Rectal smooth muscle tissue (tissue), 1 donor: Measurements from ENCODE around the gene CELF6.
"Not testable (repeated sequence)": the region's sequence is repeated elsewhere in the genome, so short reads cannot be mapped to it uniquely, and the experiment has no call there.

Experiments used
- H3K27ac ChIP-seq: one replicate; pipeline ENCODE4 v1.7.0; 2013; ENCODE audit warnings: low read depth, low read length, inconsistent platforms
- H3K27me3 ChIP-seq: one replicate; pipeline ENCODE4 v1.7.0; 2013; ENCODE audit warnings: low read length; ENCODE audit not compliant: control insufficient read depth, insufficient read depth
- H3K36me3 ChIP-seq: one replicate; pipeline ENCODE4 v1.7.0; 2013; ENCODE audit warnings: low read length; ENCODE audit not compliant: control insufficient read depth, insufficient read depth
- H3K4me1 ChIP-seq: one replicate; pipeline ENCODE4 v1.7.0; 2013; ENCODE audit warnings: low read length; ENCODE audit not compliant: control insufficient read depth, insufficient read depth
- H3K4me3 ChIP-seq: one replicate; pipeline ENCODE4 v1.7.0; 2013; ENCODE audit warnings: low read length
- H3K9ac ChIP-seq: one replicate; pipeline ENCODE4 v1.7.0; 2013; ENCODE audit warnings: low read length

Gene CELF6

DNA sequence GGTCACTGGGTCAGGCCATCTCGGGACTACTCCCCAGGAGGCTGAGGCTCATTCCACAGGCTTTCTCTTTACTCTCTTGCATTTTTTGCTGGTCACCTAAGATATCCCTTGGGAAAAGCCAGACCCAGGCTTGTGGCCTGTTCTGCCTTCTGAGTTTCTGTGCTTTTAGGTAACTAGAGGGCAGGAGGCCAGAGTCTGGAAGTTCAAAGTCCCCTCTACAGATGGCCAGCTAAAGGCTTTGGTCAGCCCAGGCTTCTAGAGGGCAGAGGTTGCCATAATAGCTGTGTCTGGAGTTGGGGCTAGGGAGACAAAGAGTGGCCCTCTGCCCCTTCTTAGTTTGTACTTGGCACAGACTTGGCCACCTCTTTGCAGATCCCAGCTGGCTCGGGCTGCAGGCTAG lies 39.2 kb downstream of the CELF6 start:
- Histone ChIP-seq H3K36me3 (no peaks in the 10 kb centered on the region), H3K27ac (no peak overlapping the region), H3K9ac (no peak overlapping the region), H3K4me3 (no peak overlapping the region), H3K4me1 (no peaks in the 10 kb centered on the region), H3K27me3 (no peaks in the 10 kb centered on the region)

DNA sequence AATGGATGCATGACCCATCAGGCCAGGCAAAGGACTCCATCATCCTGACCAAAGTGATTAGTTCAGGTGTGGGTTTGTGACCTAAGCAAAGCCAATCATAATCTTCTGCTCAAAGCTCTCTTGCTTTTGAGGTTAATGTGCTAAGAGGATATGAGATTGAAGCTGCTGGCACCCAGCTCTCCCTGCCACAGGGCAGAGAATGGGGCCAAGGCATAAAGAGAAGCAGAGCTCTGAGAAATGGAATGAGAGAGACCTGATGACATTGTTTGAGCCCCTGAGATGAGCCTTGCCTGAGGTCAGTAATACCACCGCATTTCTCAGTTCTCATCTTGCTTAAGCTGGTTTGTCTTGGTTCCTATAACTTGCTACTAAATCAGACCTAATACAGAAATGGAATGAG lies 41.2 kb downstream of the CELF6 start:
- H3K4me3 ChIP-seq, result no peak overlapping the region

GRCh38 chr15:72276326-72276700 lies 43.6 kb downstream of the CELF6 start:
- no peaks in the 10 kb centered on the region for H3K27me3 ChIP-seq
- no peak overlapping the region for H3K27ac ChIP-seq
- no peak overlapping the region for H3K4me3 ChIP-seq
- H3K9ac ChIP-seq, result no peak overlapping the region
- H3K36me3 ChIP-seq, result no peaks in the 10 kb centered on the region
- H3K4me1 ChIP-seq, result peaks cover 9% of the 10 kb centered on the region

More for the DNA sequence above, 41.2 kb downstream of the CELF6 start:
- no peaks in the 10 kb centered on the region for H3K27me3 ChIP-seq
- no peak overlapping the region for H3K9ac ChIP-seq
- H3K27ac ChIP-seq, result no peak overlapping the region
- H3K4me1 ChIP-seq, result no peaks in the 10 kb centered on the region
- no peaks in the 10 kb centered on the region for H3K36me3 ChIP-seq

DNA sequence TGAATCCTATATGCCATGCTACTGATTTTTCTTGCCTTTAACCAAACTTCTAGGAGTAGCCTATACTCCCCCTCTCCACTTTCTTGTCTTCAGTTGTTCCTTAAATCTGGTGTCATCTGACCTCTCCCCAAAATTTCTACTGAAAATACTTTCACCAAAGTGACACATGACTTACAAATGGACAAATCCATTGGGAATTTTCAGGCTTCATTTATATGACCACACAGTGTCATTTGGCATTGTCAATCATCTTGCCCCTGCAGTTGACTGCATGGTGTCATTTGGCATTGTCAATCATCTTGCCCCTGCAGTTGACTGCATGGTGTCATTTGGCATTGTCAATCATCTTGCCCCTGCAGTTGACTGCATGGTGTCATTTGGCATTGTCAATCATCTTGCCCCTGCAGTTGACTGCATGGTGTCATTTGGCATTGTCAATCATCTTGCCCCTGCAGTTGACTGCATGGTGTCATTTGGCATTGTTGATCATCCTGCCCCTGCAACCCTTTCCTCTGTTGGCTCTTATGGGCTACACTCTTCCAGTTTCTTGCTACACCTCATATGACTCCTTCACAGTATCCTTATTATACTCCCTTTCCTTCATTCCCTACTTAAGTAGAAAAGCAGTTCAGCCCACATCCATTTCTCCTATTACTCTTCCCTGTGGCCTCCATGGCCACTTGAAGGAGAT lies 44.2 kb downstream of the CELF6 start:
- H3K4me1 ChIP-seq, result peaks cover 10% of the 10 kb centered on the region
- H3K27ac ChIP-seq, H3K9ac ChIP-seq, H3K36me3 ChIP-seq, H3K4me3 ChIP-seq, H3K27me3 ChIP-seq: not testable (repeated sequence)

- no peak overlapping the region for H3K9ac ChIP-seq
These were observed 47.0 kb downstream of the CELF6 start for GRCh38 chr15:72272997-72273352.

GRCh38 chr15:72272213-72272996 lies 47.6 kb downstream of the CELF6 start, which contains the start of gene PARP6:
Gene PARP6 (minus strand): TSS chr15:72272554. CDS start chr15:72267477, 5,077 bp downstream.
- Histone ChIP-seq H3K27me3 (no peaks in the 10 kb centered on the region), H3K4me3 (peak within 1 kb of the TSS; percentile 89), H3K27ac (peak within 1 kb of the TSS; percentile 84), H3K4me1 (peaks cover 10% of the 10 kb centered on the region), H3K36me3 (no peaks in the 10 kb centered on the region), H3K9ac (peak within 1 kb of the TSS; percentile 83)

More at GRCh38 chr15:72272997-72273352, 47.0 kb downstream of the CELF6 start:
- peak overlapping the region; percentile 56 for H3K27ac ChIP-seq
- no peaks in the 10 kb centered on the region for H3K36me3 ChIP-seq
- no peaks in the 10 kb centered on the region for H3K27me3 ChIP-seq
- peak overlapping the region; percentile 70 for H3K4me3 ChIP-seq
- H3K4me1 ChIP-seq, result peaks cover 10% of the 10 kb centered on the region

- H3K9ac ChIP-seq, result peak overlapping the region; percentile 83
- H3K4me1 ChIP-seq, result peaks cover 10% of the 10 kb centered on the region
- H3K27me3 ChIP-seq, result no peaks in the 10 kb centered on the region
- H3K27ac ChIP-seq, result peak overlapping the region; percentile 84
- H3K4me3 ChIP-seq, result peak overlapping the region; percentile 89
- H3K36me3 ChIP-seq, result no peaks in the 10 kb centered on the region
These were observed 48.1 kb downstream of the CELF6 start for GRCh38 chr15:72271895-72272212.

DNA sequence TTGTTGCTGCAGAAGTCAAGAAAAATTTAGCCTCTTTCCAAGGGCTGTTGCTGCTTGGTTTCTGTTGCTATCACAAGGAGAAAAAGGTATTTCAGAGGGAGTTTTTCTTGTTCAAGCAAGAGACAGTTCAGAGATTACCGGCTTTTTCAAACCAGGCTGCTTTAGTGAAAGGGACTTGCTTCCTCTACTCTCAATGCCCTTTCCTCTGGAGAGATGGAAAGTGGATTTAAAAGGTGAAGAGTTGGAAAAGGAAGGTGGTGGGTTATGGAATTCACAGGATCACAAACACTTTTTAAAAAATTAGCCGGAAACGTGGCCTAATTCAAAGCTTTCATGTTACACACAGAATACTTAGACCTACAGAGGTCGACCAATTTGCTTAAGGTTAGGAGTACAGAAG lies 48.7 kb downstream of the CELF6 start:
- no peak overlapping the region for H3K27ac ChIP-seq
- peaks cover 10% of the 10 kb centered on the region for H3K4me1 ChIP-seq
- no peak overlapping the region for H3K9ac ChIP-seq

GRCh38 chr15:72269739-72270138 lies 50.2 kb downstream of the CELF6 start:
- H3K27ac ChIP-seq, result no peak overlapping the region
- peaks cover 10% of the 10 kb centered on the region for H3K4me1 ChIP-seq
- H3K9ac ChIP-seq, result no peak overlapping the region
- H3K27me3 ChIP-seq, result no peaks in the 10 kb centered on the region
- H3K4me3 ChIP-seq, result no peak overlapping the region
- peaks cover 16% of the 10 kb centered on the region for H3K36me3 ChIP-seq

More for the DNA sequence above, 48.7 kb downstream of the CELF6 start:
- no peaks in the 10 kb centered on the region for H3K27me3 ChIP-seq
- peaks cover 5% of the 10 kb centered on the region for H3K36me3 ChIP-seq
- peak overlapping the region; percentile 89 for H3K4me3 ChIP-seq

GRCh38 chr15:72265031-72265430 lies 54.9 kb downstream of the CELF6 start:
- H3K36me3 ChIP-seq, result peaks cover 31% of the 10 kb centered on the region
- no peaks in the 10 kb centered on the region for H3K27me3 ChIP-seq
- H3K4me1 ChIP-seq, result no peaks in the 10 kb centered on the region
- H3K27ac ChIP-seq, result no peak overlapping the region
- H3K9ac ChIP-seq, result no peak overlapping the region
- no peak overlapping the region for H3K4me3 ChIP-seq

GRCh38 chr15:72252663-72253299 lies 67.2 kb downstream of the CELF6 start:
- no peak overlapping the region for H3K4me3 ChIP-seq
- H3K4me1 ChIP-seq, result no peaks in the 10 kb centered on the region
- peaks cover 48% of the 10 kb centered on the region for H3K36me3 ChIP-seq
- no peak overlapping the region for H3K9ac ChIP-seq
- no peak overlapping the region for H3K27ac ChIP-seq
- no peaks in the 10 kb centered on the region for H3K27me3 ChIP-seq

- H3K4me3 ChIP-seq, result no peak overlapping the region
- H3K4me1 ChIP-seq, result no peaks in the 10 kb centered on the region
- no peak overlapping the region for H3K9ac ChIP-seq
- H3K27ac ChIP-seq, result no peak overlapping the region
- peaks cover 30% of the 10 kb centered on the region for H3K36me3 ChIP-seq
- H3K27me3 ChIP-seq, result no peaks in the 10 kb centered on the region
These were observed 70.7 kb downstream of the CELF6 start for GRCh38 chr15:72249142-72249810.
